Neural crest cell (in vitro differentiated cells): Measurements from ENCODE around the gene PRCP. TPM values are rescaled to one million over a fixed set of nuclear protein-coding genes. Genes with fewer than 3 reads are reported as not detected.
"Not testable (repeated sequence)": the region's sequence is repeated elsewhere in the genome, so short reads cannot be mapped to it uniquely, and the experiment has no call there.

ENCODE experiments used
- DNase-seq: peaks from one replicate; pipeline ENCODE4 v3.0.0; 2021; ENCODE audit warnings: low read depth, mixed read lengths, low spot score
- H3K27ac Mint-ChIP-seq: one replicate; pipeline ENCODE4 v1.8.0; 2021; ENCODE audit warnings: mild to moderate bottlenecking, mixed read lengths; ENCODE audit not compliant: unreplicated experiment
- H3K27me3 Mint-ChIP-seq: 2 replicates; pipeline ENCODE4 v1.8.0; 2021; ENCODE audit warnings: low read depth, mild to moderate bottlenecking, mixed read lengths
- H3K36me3 Mint-ChIP-seq: 2 replicates; pipeline ENCODE4 v1.8.0; 2021; ENCODE audit warnings: low read depth, mild to moderate bottlenecking, mixed read lengths
- H3K4me1 Mint-ChIP-seq: 2 replicates; pipeline ENCODE4 v1.8.0; 2021; ENCODE audit warnings: mixed read lengths
- H3K4me3 Mint-ChIP-seq: one replicate; pipeline ENCODE4 v1.8.0; 2021; ENCODE audit warnings: mild to moderate bottlenecking, mixed read lengths
- H3K9me3 Mint-ChIP-seq: 2 replicates; pipeline ENCODE4 v1.8.0; 2021; ENCODE audit warnings: mixed read lengths
- total RNA-seq: library from RNA; stranded (reverse); gene quantifications from 2 replicates; pipeline ENCODE4 v1.2.1, GENCODE V29; 2021
- TF ChIP-seq, protein P1 (sequence below): fragments of 200-600 bp; sonication (generic); conservative IDR thresholded peaks from 2 replicates; pipeline ENCODE4 v1.5.0; 2021; ENCODE audit warnings: antibody characterized with exemption, mild to moderate bottlenecking

The PRCP gene
- total RNA-seq, 1 donor from 2014 or later: 59.8 TPM

GRCh38 chr11:82930229-82930628, 30.0 kb upstream of the PRCP start:
- TF ChIP-seq, protein P1, sequence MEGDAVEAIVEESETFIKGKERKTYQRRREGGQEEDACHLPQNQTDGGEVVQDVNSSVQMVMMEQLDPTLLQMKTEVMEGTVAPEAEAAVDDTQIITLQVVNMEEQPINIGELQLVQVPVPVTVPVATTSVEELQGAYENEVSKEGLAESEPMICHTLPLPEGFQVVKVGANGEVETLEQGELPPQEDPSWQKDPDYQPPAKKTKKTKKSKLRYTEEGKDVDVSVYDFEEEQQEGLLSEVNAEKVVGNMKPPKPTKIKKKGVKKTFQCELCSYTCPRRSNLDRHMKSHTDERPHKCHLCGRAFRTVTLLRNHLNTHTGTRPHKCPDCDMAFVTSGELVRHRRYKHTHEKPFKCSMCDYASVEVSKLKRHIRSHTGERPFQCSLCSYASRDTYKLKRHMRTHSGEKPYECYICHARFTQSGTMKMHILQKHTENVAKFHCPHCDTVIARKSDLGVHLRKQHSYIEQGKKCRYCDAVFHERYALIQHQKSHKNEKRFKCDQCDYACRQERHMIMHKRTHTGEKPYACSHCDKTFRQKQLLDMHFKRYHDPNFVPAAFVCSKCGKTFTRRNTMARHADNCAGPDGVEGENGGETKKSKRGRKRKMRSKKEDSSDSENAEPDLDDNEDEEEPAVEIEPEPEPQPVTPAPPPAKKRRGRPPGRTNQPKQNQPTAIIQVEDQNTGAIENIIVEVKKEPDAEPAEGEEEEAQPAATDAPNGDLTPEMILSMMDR: no peak
- H3K36me3 Mint-ChIP-seq: peaks cover 5% of the 10 kb centered on the region
- H3K4me3 Mint-ChIP-seq: no peak overlapping the region
- DNase-seq: no peak
- no peak overlapping the region for H3K27ac Mint-ChIP-seq
- no peaks in the 10 kb centered on the region for H3K27me3 Mint-ChIP-seq
- H3K9me3 Mint-ChIP-seq: no peaks in the 10 kb centered on the region
- peaks cover 11% of the 10 kb centered on the region for H3K4me1 Mint-ChIP-seq

- no peak overlapping the region for H3K27ac Mint-ChIP-seq
- no peaks in the 10 kb centered on the region for H3K27me3 Mint-ChIP-seq
- TF ChIP-seq, protein P1: no peak
- no peaks in the 10 kb centered on the region for H3K9me3 Mint-ChIP-seq
- no peak for DNase-seq
- H3K4me1 Mint-ChIP-seq: peaks cover 11% of the 10 kb centered on the region
- no peak overlapping the region for H3K4me3 Mint-ChIP-seq
- peaks cover 6% of the 10 kb centered on the region for H3K36me3 Mint-ChIP-seq
Measured at GRCh38 chr11:82929121-82929520, 28.9 kb upstream of the PRCP start.

- Mint-ChIP-seq H3K4me1 (peaks cover 11% of the 10 kb centered on the region), H3K27ac (no peak overlapping the region), H3K9me3 (no peaks in the 10 kb centered on the region), H3K36me3 (peaks cover 6% of the 10 kb centered on the region), H3K4me3 (no peak overlapping the region), H3K27me3 (no peaks in the 10 kb centered on the region)
- no peak for DNase-seq
- TF ChIP-seq, protein P1: peak; percentile 85
Measured at GRCh38 chr11:82927264-82927880, 27.1 kb upstream of the PRCP start.

- Mint-ChIP-seq H3K27ac (no peak overlapping the region), H3K4me3 (no peak overlapping the region), H3K9me3 (no peaks in the 10 kb centered on the region)
Measured at GRCh38 chr11:82924522-82925224, 24.4 kb upstream of the PRCP start.

GRCh38 chr11:82922396-82923173, 22.4 kb upstream of the PRCP start:
- peaks cover 10% of the 10 kb centered on the region for H3K4me1 Mint-ChIP-seq
- not testable (repeated sequence) for H3K27ac Mint-ChIP-seq, H3K4me3 Mint-ChIP-seq, H3K27me3 Mint-ChIP-seq, DNase-seq, H3K9me3 Mint-ChIP-seq
- peaks cover 35% of the 10 kb centered on the region for H3K36me3 Mint-ChIP-seq

More at GRCh38 chr11:82924522-82925224, 24.4 kb upstream of the PRCP start:
- TF ChIP-seq, protein P1: no peak
- H3K27me3 Mint-ChIP-seq: no peaks in the 10 kb centered on the region
- no peak for DNase-seq
- H3K4me1 Mint-ChIP-seq: peaks cover 13% of the 10 kb centered on the region
- H3K36me3 Mint-ChIP-seq: peaks cover 14% of the 10 kb centered on the region

- DNase-seq, H3K4me1 Mint-ChIP-seq, H3K27ac Mint-ChIP-seq, H3K9me3 Mint-ChIP-seq, H3K27me3 Mint-ChIP-seq, H3K4me3 Mint-ChIP-seq: not testable (repeated sequence)
- H3K36me3 Mint-ChIP-seq: peaks cover 36% of the 10 kb centered on the region
Measured at GRCh38 chr11:82920227-82920626, 20.0 kb upstream of the PRCP start.

DNA sequence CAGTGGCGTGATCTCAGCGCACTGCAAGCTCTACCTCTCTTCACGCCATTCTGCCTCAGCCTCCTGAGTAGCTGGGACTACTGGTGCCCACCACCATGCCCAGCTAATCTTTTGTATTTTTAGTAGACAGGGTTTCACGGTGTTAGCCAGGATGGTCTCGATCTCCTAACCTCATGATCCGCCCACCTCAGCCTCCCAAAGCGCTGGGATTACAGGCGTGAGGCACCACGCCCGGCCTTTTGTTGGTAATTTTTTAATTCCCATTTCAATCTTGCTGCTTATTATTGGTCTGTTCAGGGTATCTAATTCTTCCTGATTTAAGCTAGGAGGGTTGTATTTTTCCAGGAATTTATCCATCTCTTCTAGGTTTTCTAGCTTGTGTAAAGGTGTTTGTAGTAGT, 19.6 kb upstream of the PRCP start:
- H3K27me3 Mint-ChIP-seq, H3K4me3 Mint-ChIP-seq, DNase-seq, H3K27ac Mint-ChIP-seq, H3K4me1 Mint-ChIP-seq, H3K9me3 Mint-ChIP-seq: not testable (repeated sequence)
- H3K36me3 Mint-ChIP-seq: peaks cover 36% of the 10 kb centered on the region
